ENCODE measurements around the gene NRDC.
A peak's percentile ranks its signal among the peaks of the same experiment; 100 is the strongest.
"Not testable (repeated sequence)": the region's sequence is repeated elsewhere in the genome, so short reads cannot be mapped to it uniquely, and the experiment has no call there.

Gene NRDC

DNA sequence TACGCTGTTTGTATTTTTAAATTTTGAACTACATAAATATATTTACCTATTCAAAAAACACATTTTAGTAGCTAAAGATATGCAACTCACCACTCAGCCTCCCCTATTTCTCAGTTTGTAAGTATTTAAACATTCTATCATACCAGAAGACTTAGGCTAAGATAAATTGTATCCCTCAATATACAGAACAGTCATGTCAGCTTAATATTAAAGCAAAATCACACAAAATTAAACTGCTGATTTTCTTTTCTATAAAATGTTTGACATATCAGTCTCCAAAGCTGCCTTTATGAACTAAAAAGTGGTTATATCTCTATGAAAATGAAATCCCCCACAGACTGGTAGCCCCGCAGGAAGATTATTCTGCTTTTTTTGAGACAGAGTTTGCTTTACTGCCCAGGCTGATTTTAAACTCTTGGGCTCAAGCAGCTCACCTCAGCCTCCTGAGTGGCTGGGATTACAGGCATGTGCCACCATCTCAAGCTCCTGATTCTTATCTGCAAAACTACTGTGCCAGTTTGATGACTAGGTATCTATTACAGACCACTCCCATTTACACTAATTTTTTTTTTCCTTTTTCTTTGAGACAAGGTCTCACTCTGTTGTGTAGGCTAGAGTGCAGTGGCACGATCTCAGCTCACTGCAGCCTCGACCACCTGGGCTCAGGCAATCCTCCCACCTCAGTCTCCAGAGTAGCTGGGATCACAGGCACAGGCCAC is 37.6 kb downstream of the NRDC start:
- no peak for DNase-seq (ENCODE audit: low spot score)

DNA sequence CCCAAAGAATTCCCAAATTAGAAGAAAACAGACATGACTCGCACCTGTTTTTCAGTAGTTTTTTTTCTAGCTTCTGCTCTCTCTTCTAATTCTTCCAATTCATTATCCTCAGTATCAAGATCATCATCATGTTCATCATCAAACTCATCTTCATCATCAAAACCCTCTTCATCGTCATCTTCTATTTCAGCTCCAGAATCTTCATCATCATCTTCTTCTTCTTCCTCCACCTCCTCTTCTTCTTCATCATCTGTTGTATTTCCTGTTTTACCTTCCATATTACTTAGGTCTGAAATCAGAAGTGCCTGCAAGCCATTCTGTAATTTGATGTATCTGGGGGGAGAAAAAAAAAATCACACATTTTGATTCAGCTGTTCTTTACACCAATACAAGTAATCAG is 38.3 kb downstream of the NRDC start:
- no peak for DNase-seq (ENCODE audit: low spot score)

DNA sequence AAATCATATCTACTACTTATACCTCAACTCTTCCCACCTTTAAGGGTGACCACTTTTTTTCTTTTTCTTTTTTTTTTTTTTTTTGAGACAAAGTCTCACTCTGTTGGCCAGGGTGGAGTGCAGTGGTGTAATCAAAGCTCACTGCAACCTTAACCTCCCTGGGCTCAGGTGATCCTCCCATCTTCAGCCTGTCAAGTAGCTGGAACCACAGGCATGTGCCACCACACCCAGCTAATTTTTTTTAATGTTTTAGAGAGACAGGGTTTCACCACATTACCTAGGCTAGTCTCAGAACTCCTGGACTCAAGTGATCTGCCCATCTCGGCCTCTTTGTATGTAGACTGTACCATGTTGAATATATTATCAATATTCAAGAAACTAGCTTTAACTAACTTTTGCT is 39.4 kb downstream of the NRDC start:
- no peak for DNase-seq (ENCODE audit: low spot score)

DNA sequence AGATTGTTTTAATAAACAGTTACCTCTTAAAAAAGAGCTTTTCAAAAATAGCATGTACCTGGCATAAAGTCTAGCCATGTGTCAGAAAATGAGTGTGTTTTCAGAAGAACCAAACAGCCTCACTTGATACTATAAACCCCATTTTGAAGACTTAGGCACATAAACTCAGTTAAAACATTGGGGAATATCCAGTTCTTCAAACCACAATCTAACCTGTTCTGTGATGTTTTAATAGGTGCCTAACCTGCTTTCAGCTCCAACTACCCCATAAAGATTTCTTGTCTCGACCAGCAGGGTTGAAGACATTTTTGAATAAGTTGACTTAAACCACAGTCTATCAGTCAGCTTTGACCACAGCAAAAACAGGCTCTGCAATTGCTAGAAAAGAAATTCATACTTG is 41.3 kb downstream of the NRDC start:
- DNase-seq (ENCODE audit: low spot score): no peak

GRCh38 chr1:51833700-51834099 is 44.8 kb downstream of the NRDC start:
- no peak for DNase-seq (ENCODE audit: low spot score)

GRCh38 chr1:51829058-51829457 is 49.5 kb downstream of the NRDC start:
- no peak for DNase-seq (ENCODE audit: low spot score)

DNA sequence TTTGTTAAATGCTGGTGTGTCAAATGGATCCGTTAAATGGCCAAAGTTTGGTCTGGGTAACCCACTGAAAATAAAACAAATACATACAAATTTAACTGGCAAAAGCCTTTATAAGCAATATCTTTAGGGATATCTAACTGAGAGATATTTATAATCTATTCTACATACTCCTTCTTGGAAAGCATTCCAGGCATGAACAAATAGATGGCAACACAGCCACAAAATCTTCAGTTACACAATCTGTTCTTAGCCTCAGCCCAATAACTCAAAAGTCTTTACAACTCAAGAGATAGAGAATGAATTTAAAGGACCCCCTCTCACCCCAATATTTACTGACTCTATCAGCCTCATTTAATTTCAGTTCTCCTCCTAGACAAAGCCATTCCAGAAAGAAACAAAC is 58.7 kb downstream of the NRDC start:
- no peak for DNase-seq (ENCODE audit: low spot score)

DNA sequence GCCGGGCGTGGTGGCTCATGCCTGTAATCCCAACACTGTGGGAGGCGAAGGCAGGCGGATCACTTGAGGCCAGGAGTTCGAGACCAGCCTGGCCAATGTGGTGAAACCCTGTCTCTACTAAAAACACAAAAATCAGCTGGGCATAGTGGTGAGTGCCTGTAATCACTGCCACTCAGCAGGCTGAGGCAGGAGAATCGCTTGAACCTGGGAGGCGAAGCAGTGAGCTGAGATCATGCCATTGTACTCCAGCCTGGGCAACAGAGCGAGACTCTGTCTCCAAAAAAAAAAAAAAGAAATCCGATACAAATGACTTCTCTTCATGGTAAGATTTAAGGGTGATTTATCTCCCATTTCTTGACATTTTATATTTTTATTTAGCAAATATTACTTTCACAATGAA is 59.5 kb downstream of the NRDC start:
- not testable (repeated sequence) for DNase-seq (ENCODE audit: low spot score)

DNA sequence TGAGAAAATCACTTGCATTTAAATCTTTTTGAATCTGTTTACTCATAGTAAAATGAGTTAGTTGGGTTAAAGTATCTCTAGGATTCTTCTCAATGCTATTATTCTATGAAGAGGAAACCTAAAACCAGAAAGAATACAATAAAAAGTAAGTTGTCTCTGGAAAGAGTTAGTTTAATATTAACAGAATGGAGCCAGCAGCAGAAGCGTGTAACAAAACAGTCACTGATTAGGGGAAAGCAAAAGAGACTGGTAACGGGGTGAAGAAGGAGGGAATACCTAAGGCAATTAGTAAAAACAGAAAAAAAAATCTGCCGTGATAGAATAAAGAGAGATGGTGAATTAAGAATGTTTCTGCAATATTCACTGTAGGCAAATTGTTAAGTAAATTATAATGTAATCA is 60.0 kb downstream of the NRDC start:
- no peak for DNase-seq (ENCODE audit: low spot score)

DNA sequence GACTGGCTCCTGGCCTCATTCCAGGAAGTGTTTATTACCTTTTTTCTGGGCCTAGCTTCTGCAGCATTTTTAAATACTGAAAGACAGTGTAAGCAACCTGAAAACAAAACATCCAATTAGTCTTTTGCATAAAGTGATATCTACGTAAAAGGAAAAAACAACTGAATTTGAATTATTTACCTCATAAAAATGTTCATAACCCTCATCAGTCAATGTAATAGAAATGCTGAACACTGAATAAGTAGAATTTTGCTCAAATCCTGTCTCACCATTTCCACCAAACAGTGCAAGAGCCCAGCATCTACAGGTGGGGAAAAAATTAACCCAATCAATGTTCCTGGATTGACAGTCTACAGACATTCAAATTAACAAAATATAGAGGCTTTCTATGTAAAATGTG is 64.0 kb downstream of the NRDC start:
- DNase-seq (ENCODE audit: low spot score): no peak

GRCh38 chr1:51799372-51799771 is 79.2 kb downstream of the NRDC start:
- DNase-seq (ENCODE audit: low spot score): no peak

GRCh38 chr1:51794868-51795267 is 83.7 kb downstream of the NRDC start:
- no peak for DNase-seq (ENCODE audit: low spot score)

GRCh38 chr1:51794260-51794659 is 84.3 kb downstream of the NRDC start:
- DNase-seq (ENCODE audit: low spot score): no peak

DNA sequence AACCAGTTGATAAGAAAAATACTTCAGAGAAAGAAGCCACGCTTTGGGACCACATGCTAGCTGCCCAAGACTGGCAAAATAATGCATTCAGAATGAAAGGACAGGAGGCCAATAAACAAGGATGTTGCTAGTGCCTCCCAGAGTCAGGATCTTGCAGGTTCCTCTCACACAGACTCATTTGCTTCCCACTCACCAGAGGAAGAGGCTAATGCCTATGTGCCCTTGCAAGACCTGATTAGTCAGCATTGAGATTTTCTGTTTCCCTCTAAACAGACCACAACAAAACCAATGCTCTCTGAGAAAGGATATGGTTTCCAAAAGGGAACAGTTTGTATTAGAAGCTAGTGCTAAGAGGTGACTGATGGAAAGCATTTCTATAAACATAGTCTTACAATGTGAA is 85.7 kb downstream of the NRDC start:
- DNase-seq (ENCODE audit: low spot score): no peak

GRCh38 chr1:51791888-51792287 is 86.6 kb downstream of the NRDC start:
- DNase-seq (ENCODE audit: low spot score): no peak

DNA sequence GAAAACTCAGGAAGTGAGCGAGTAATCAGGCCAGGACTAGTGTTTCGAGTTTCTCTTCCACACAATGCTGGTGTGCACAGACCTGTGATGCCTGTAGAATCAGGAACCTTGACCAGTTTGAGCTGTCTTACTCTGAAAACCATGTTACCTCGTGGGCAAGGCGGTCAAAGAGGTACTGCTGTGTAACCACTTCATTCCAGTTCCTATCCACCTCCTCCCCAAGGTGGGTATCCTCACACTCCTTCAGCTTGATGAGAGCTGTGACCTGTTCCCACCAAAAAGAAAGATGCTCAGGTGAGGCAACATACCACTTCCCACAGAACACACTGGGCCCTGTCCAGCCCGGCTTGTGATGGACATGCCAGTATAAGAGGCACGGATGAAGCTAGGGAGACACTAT is 88.1 kb downstream of the NRDC start:
- DNase-seq (ENCODE audit: low spot score): no peak

DNA sequence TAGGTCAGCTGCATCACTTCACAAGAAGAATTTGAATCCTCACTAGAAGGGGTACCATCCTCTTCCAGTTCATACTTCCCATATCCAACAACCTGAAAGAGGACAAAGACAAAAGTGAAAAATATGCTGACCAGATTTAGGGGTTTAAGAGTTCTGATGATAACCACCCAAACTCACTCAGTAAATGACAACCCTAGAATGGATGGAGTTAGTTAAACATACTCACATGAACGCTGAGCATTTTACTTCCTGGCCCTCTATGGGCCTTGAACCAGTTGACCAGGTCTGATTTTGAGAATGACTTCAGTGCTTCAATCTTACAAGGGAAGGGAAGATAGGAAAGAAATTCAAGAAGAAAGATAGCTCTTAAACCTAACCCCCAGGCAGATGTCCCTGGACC is 89.2 kb downstream of the NRDC start:
- no peak for DNase-seq (ENCODE audit: low spot score)

DNA sequence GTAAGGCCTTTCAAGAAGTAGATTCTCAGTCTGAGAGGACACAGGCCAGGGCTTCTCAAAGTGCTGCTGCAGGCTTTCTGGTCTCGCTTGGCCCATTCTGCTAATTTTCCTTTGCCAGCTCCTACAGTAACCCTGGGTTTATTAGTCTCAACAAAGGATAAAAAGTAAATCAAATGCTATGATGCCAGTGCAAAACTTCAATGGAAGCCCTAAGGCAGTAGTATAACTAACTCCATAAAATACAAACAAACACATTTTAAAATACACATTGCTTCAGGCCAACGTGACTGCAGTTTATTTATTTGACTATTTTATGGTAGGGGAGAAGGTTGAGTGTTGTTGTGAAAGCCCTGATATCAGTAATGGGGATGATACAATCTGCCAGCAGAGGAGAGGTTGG is 89.6 kb downstream of the NRDC start:
- no peak for DNase-seq (ENCODE audit: low spot score)

GRCh38 chr1:51784997-51785421 is 93.5 kb downstream of the NRDC start:
- DNase-seq (ENCODE audit: low spot score): peak; percentile 82

DNA sequence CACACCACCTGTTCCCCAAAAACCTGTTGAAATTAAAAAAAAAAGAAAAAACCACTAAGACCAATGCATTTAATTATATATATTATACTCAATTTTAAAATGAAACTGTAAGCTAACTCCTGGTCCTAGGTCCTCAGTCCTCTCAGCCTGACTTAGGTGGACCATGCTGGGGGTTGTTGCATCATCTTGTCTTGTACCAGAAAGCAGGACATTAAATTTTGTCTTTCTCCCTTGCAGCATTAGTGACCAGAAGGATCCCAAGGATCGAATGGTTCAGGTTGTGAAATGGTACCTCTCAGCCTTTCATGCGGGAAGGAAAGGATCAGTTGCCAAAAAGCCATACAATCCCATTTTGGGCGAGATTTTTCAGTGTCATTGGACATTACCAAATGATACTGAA is 97.6 kb downstream of the NRDC start:
- DNase-seq (ENCODE audit: low spot score): no peak

GRCh38 chr1:51776408-51776807 is 102.1 kb downstream of the NRDC start:
- DNase-seq (ENCODE audit: low spot score): no peak

DNA sequence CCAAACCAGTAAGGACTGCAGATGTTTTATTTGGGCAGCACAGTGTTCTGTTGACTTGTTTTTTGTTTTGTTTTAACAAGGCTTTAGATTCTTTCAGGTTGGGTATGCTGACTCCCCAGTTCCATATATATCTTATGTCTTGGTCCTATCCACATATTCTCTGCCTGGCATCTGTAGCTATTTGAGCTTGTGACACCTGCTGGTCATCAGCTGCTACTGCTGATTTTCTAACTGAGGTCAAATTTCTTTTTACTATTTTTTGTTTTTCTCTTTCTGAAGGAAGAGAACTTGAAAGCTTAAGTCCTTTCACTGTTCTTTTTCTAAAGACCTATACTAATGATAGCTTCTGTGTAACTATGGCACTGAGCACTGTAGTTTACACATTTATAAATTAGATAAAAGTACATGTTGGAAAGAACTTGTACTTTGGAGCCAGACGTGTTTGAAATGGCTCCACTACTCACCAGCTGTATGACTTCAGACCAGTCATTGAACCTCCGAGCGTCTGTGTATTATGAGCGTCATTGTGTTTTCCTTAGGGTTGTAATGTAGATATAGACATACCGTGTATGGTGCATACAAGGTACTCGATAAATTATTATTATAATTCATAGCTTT is 109.4 kb downstream of the NRDC start:
- DNase-seq (ENCODE audit: low spot score): peak; percentile 59

DNA sequence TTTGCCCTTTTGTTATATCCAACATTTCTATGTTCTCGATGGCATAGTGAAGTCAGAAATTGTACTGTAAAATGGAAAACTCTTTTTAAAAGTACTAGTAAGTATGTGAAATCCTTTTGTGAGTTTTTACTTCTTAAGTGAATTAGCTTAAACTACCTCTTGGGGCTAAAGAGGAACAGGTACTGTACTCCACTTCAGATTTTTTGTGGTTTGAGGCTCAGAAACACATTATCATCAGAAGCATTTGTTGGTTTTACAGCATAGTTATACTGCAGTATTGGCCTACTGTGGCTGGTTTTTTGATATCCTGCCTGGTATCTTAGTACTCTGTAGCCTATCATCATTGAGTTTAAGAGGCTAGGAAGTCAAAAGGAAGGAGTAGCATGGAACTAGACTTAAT is 117.2 kb downstream of the NRDC start:
- DNase-seq (ENCODE audit: low spot score): no peak

DNA sequence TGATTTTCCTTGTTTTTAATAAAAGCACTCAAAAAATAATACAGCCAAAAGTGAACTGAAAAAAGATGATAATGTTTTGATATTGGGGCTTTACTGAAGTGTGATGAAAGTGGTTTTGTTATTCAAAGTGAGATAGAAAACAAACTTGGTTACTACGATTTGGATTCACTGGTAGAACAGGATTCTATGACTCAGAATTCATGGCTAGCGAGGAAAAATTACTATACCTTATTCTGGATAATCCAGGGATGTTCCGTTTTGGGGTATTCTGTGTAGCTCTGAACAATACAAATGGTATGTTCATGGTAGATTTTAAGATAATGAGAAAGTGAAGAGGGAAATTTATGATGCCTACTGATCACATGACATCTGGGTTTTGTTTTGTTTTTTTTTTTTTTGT is 117.7 kb downstream of the NRDC start:
- no peak for DNase-seq (ENCODE audit: low spot score)

Measured in COLO829 (cell line).